ENCODE results near the gene LYAR. TPM values are rescaled to one million over a fixed set of nuclear protein-coding genes. Genes with fewer than 3 reads are reported as not detected.

LYAR gene
- polyA plus RNA-seq, 1 donor (not counting 4 experiments of a cell fraction or from before 2014, with no cell fraction given), result 19.8 TPM

DNA sequence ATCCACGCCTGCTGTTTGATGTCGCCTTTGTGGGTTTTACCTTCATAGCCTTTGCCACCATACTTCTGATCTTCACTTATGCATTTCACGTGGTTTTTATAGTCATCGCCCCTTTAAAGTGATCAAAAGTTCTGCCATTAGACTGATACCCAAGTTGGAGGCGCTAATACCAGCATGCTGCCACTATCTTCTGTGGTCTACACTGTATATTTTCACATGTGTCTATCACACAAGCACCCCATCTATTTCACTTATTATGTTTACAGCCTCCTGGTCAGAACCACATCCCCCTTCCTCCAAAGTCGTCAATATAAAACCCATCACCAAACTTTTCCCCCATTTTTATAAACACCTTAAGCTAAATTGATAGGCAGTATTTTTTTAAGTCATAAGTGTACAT, 8.2 kb downstream of the LYAR start:
- no peaks in the 10 kb centered on the region for H3K27me3 ChIP-seq (ENCODE audit: control insufficient read depth, extremely low read depth, insufficient read depth, low read length)
- FAIRE-seq (no peak), DNase-seq (ENCODE audit: low read depth, low spot score) (no peak)
- peaks cover 32 to 50% of the 10 kb centered on the region in 2 experiments for H3K36me3 ChIP-seq (ENCODE audit: control insufficient read depth in 2 of 2, extremely low read depth in 1 of 2, insufficient read depth in 2 of 2, low read length in 2 of 2)
- TF ChIP-seq, protein P1, sequence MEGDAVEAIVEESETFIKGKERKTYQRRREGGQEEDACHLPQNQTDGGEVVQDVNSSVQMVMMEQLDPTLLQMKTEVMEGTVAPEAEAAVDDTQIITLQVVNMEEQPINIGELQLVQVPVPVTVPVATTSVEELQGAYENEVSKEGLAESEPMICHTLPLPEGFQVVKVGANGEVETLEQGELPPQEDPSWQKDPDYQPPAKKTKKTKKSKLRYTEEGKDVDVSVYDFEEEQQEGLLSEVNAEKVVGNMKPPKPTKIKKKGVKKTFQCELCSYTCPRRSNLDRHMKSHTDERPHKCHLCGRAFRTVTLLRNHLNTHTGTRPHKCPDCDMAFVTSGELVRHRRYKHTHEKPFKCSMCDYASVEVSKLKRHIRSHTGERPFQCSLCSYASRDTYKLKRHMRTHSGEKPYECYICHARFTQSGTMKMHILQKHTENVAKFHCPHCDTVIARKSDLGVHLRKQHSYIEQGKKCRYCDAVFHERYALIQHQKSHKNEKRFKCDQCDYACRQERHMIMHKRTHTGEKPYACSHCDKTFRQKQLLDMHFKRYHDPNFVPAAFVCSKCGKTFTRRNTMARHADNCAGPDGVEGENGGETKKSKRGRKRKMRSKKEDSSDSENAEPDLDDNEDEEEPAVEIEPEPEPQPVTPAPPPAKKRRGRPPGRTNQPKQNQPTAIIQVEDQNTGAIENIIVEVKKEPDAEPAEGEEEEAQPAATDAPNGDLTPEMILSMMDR (optimal IDR thresholded peaks at IDR 0.05 in 1 of 3, IDR thresholded peaks at IDR 0.05 in 1 of 3, conservative IDR thresholded peaks at IDR 0.05 in 1 of 3; ENCODE audit: extremely low read depth in 1 of 3, insufficient read depth in 2 of 3, low read length in 3 of 3), result no peak
- TF ChIP-seq EZH2 (IDR thresholded peaks at IDR 0.05; ENCODE audit: low read length), result no peak
- dilution Hi-C loops (cut with MboI; ENCODE audit: extremely low pct_ligation_motif_present, low sequenced_read_pairs), result no loop called here
- no peak overlapping the region for H3K4me2 ChIP-seq (ENCODE audit: control insufficient read depth, extremely low read depth, insufficient read depth, low read depth, low read length)
- H3K27ac ChIP-seq (ENCODE audit: control insufficient read depth, insufficient read depth, low read length), result no peak overlapping the region
- H2AFZ ChIP-seq (ENCODE audit: control insufficient read depth, low read length), result no peak overlapping the region
- no peaks in the 10 kb centered on the region for H3K9me1 ChIP-seq (ENCODE audit: control insufficient read depth, extremely low read depth, insufficient read depth, low read length)
- peaks cover 24% of the 10 kb centered on the region for H3K79me2 ChIP-seq (ENCODE audit: control insufficient read depth, insufficient read depth, low read length)
- no peaks in the 10 kb centered on the region for H3K9me3 ChIP-seq (ENCODE audit: control insufficient read depth, low read depth, low read length)
- H3K9ac ChIP-seq (ENCODE audit: control insufficient read depth, extremely low read depth, insufficient read depth, low read length), result no peak overlapping the region
- no peak overlapping the region for H3K4me3 ChIP-seq (ENCODE audit: control insufficient read depth in 2 of 3, extremely low read depth in 1 of 3, insufficient read depth in 2 of 3, low read depth in 1 of 3, low read length in 3 of 3)
- no peaks in the 10 kb centered on the region for H4K20me1 ChIP-seq (ENCODE audit: control insufficient read depth, extremely low read depth, insufficient read depth, low read length)
- H3K4me1 ChIP-seq (ENCODE audit: control insufficient read depth, extremely low read depth, insufficient read depth, low read length), result peaks cover 8% of the 10 kb centered on the region

DNA sequence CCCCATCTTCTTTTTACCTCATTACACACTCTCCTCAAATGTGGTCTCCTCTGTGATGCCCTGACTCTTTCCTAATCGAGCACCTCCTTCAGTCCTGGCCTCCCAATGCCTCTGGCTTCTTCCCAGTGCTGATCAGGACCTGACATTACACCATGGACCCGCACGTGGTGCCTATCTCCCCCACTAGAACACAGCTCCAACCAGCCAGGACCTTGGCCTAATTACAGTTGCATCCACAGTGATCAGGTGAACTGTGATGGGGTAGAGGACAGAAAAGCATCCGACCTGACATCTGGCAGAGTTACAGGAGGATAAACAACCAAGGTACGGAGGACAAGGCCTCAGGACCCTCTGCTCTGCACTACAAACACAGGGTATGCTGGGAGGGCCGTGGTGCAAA, 12.4 kb downstream of the LYAR start:
- dilution Hi-C loops (cut with MboI; ENCODE audit: extremely low pct_ligation_motif_present, low sequenced_read_pairs), result no loop called here
- no peaks in the 10 kb centered on the region for H3K9me1 ChIP-seq (ENCODE audit: control insufficient read depth, extremely low read depth, insufficient read depth, low read length)
- TF ChIP-seq, protein P1 (optimal IDR thresholded peaks at IDR 0.05 in 1 of 3, IDR thresholded peaks at IDR 0.05 in 1 of 3, conservative IDR thresholded peaks at IDR 0.05 in 1 of 3; ENCODE audit: extremely low read depth in 1 of 3, insufficient read depth in 2 of 3, low read length in 3 of 3), result no peak
- TF ChIP-seq EZH2 (IDR thresholded peaks at IDR 0.05; ENCODE audit: low read length), result no peak
- H3K79me2 ChIP-seq (ENCODE audit: control insufficient read depth, insufficient read depth, low read length), result no peaks in the 10 kb centered on the region
- H3K9me3 ChIP-seq (ENCODE audit: control insufficient read depth, low read depth, low read length), result no peaks in the 10 kb centered on the region
- H3K9ac ChIP-seq (ENCODE audit: control insufficient read depth, extremely low read depth, insufficient read depth, low read length), result no peak overlapping the region
- H3K27ac ChIP-seq (ENCODE audit: control insufficient read depth, insufficient read depth, low read length), result no peak overlapping the region
- H3K27me3 ChIP-seq (ENCODE audit: control insufficient read depth, extremely low read depth, insufficient read depth, low read length), result no peaks in the 10 kb centered on the region
- H3K4me1 ChIP-seq (ENCODE audit: control insufficient read depth, extremely low read depth, insufficient read depth, low read length), result no peaks in the 10 kb centered on the region
- no peaks in the 10 kb centered on the region for H4K20me1 ChIP-seq (ENCODE audit: control insufficient read depth, extremely low read depth, insufficient read depth, low read length)
- H3K4me3 ChIP-seq (ENCODE audit: control insufficient read depth in 2 of 3, extremely low read depth in 1 of 3, insufficient read depth in 2 of 3, low read depth in 1 of 3, low read length in 3 of 3), result no peak overlapping the region
- FAIRE-seq, result no peak
- DNase-seq (ENCODE audit: low read depth, low spot score), result no peak
- H3K4me2 ChIP-seq (ENCODE audit: control insufficient read depth, extremely low read depth, insufficient read depth, low read depth, low read length), result no peak overlapping the region
- peaks cover 28 to 43% of the 10 kb centered on the region in 2 experiments for H3K36me3 ChIP-seq (ENCODE audit: control insufficient read depth in 2 of 2, extremely low read depth in 1 of 2, insufficient read depth in 2 of 2, low read length in 2 of 2)
- no peak overlapping the region for H2AFZ ChIP-seq (ENCODE audit: control insufficient read depth, low read length)

All from keratinocyte (primary cell).